Measurements from ENCODE around the gene TKFC.

The TKFC gene, protein sequence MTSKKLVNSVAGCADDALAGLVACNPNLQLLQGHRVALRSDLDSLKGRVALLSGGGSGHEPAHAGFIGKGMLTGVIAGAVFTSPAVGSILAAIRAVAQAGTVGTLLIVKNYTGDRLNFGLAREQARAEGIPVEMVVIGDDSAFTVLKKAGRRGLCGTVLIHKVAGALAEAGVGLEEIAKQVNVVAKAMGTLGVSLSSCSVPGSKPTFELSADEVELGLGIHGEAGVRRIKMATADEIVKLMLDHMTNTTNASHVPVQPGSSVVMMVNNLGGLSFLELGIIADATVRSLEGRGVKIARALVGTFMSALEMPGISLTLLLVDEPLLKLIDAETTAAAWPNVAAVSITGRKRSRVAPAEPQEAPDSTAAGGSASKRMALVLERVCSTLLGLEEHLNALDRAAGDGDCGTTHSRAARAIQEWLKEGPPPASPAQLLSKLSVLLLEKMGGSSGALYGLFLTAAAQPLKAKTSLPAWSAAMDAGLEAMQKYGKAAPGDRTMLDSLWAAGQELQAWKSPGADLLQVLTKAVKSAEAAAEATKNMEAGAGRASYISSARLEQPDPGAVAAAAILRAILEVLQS

DNA sequence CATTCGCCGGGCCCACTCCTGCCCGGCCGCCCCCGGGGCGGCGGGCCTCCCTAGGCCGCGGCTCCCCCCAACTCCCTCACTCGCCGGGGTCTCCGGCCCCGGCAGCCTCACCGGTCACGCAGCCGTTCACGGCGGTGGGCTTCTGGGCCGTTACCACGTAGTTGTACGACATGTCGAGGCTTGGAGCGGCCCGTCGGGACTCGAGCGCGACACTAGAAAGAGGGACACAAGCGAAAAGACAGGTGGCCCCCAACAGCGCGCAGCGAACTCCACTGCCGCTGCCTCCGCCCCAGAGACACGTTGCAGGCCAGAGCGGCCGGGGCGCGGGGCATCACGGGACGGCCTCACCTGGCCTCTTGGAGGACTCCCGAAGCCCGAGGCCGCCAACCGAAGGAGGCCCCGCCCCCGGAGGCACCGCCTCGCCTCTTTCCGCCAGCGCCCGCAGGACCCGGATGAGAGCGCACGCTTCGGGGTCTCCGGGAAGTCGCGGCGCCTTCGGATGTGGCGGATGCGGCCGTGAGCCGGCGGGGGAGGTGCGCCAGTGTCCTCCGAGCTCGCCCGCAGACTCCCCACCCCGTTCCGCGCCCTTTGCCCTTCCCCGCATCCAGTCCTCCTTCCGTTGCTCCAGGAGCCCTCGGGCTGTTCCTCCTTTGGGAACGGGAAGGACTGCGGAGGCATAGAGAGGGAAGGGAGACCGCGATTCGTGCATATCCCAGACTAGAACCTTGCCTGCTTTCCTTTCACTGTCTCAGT lies at the start of gene TKFC, which contains the start of gene DDB1:
Gene TKFC (plus strand): TSS at position 432 of the 753 bp plus-strand sequence. CDS start 1,501 bp downstream, outside the sequence.
Gene DDB1 (minus strand): TSS at position 309 of the 753 bp plus-strand sequence. CDS start 137 bp downstream, at position 172.
- H4K20me1 ChIP-seq (ENCODE audit: insufficient read depth, low read length, poor library complexity, severe bottlenecking), result peaks cover 46% of the 10 kb centered on the region
- H2AFZ ChIP-seq (ENCODE audit: low read length), result peak within 1 kb of the TSS; percentile 80
- peak within 1 kb of the TSS; percentile 97 for H3K9ac ChIP-seq (ENCODE audit: low read depth, low read length, poor library complexity, severe bottlenecking)
- peaks cover 14% of the 10 kb centered on the region; the same call in 1 of the 2 replicates for H3K36me3 ChIP-seq (ENCODE audit: insufficient read depth, low read length)
- no peaks in the 10 kb centered on the region for H3K9me2 ChIP-seq (replicated peaks; ENCODE audit: low read depth, low read length)
- no peaks in the 10 kb centered on the region for H3K9me3 ChIP-seq (ENCODE audit: insufficient read depth, low read depth, low read length)
- H3F3A ChIP-seq (ENCODE audit: low read depth), result no peaks in the 10 kb centered on the region
- peaks cover 65% of the 10 kb centered on the region for H3K4me1 ChIP-seq (ENCODE audit: insufficient read depth, low read length, poor library complexity, severe bottlenecking)
- H3K4me2 ChIP-seq (ENCODE audit: low read depth, low read length, poor library complexity, severe bottlenecking), result peak within 1 kb of the TSS; percentile 97
- peak within 1 kb of the TSS; percentile 90 for H3K4me3 ChIP-seq (ENCODE audit: low read length, poor library complexity, severe bottlenecking)
- TF ChIP-seq EZH2phosphoT487 (IDR thresholded peaks at IDR 0.05; ENCODE audit: borderline replicate concordance), result no peak
- TF ChIP-seq, protein P1, sequence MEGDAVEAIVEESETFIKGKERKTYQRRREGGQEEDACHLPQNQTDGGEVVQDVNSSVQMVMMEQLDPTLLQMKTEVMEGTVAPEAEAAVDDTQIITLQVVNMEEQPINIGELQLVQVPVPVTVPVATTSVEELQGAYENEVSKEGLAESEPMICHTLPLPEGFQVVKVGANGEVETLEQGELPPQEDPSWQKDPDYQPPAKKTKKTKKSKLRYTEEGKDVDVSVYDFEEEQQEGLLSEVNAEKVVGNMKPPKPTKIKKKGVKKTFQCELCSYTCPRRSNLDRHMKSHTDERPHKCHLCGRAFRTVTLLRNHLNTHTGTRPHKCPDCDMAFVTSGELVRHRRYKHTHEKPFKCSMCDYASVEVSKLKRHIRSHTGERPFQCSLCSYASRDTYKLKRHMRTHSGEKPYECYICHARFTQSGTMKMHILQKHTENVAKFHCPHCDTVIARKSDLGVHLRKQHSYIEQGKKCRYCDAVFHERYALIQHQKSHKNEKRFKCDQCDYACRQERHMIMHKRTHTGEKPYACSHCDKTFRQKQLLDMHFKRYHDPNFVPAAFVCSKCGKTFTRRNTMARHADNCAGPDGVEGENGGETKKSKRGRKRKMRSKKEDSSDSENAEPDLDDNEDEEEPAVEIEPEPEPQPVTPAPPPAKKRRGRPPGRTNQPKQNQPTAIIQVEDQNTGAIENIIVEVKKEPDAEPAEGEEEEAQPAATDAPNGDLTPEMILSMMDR (conservative IDR thresholded peaks at IDR 0.05; ENCODE audit: low read length), result no peak
- peaks cover 73% of the 10 kb centered on the region for H3K79me2 ChIP-seq (ENCODE audit: insufficient read depth, low read length)
- H3K27me3 ChIP-seq (ENCODE audit: insufficient read depth, low read length, poor library complexity, severe bottlenecking), result peaks cover 5% of the 10 kb centered on the region

DNA sequence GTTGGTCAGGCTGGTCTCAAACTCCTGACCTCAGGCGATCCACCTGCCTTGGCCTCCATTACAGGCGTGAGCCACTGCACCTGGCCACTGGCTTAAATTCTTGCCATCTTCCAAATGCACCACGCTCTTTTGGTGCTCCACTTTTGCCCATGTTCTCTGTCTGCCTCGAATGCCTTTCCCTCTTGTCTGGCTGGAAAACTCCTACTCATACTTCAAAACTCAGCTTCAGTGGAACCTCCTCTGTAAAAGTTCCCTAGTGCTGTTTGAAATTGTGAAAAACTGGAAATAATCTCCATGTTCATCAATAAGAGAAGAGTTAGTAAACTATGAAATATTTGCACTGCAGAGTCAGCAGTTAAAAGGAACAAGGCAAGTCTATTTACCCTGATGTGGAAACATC lies 49.4 kb upstream of the TKFC start:
- H2AFZ ChIP-seq (ENCODE audit: low read length), result no peak overlapping the region
- H3K9me2 ChIP-seq (replicated peaks; ENCODE audit: low read depth, low read length), result no peaks in the 10 kb centered on the region
- no peaks in the 10 kb centered on the region for H3F3A ChIP-seq (ENCODE audit: low read depth)
- TF ChIP-seq EZH2phosphoT487 (IDR thresholded peaks at IDR 0.05; ENCODE audit: borderline replicate concordance), result no peak
- TF ChIP-seq, protein P1 (conservative IDR thresholded peaks at IDR 0.05; ENCODE audit: low read length), result no peak
- H3K36me3 ChIP-seq (ENCODE audit: insufficient read depth, low read length), result no peaks in the 10 kb centered on the region
- no peaks in the 10 kb centered on the region for H4K20me1 ChIP-seq (ENCODE audit: insufficient read depth, low read length, poor library complexity, severe bottlenecking)
- H3K27me3 ChIP-seq (ENCODE audit: insufficient read depth, low read length, poor library complexity, severe bottlenecking), result no peaks in the 10 kb centered on the region
- H3K4me1 ChIP-seq (ENCODE audit: insufficient read depth, low read length, poor library complexity, severe bottlenecking), result no peaks in the 10 kb centered on the region
- H3K9me3 ChIP-seq (ENCODE audit: insufficient read depth, low read depth, low read length), result no peaks in the 10 kb centered on the region
- no peak overlapping the region for H3K4me2 ChIP-seq (ENCODE audit: low read depth, low read length, poor library complexity, severe bottlenecking)
- no peaks in the 10 kb centered on the region for H3K79me2 ChIP-seq (ENCODE audit: insufficient read depth, low read length)
- H3K4me3 ChIP-seq (ENCODE audit: low read length, poor library complexity, severe bottlenecking), result no peak overlapping the region
- H3K9ac ChIP-seq (ENCODE audit: low read depth, low read length, poor library complexity, severe bottlenecking), result no peak overlapping the region

DNA sequence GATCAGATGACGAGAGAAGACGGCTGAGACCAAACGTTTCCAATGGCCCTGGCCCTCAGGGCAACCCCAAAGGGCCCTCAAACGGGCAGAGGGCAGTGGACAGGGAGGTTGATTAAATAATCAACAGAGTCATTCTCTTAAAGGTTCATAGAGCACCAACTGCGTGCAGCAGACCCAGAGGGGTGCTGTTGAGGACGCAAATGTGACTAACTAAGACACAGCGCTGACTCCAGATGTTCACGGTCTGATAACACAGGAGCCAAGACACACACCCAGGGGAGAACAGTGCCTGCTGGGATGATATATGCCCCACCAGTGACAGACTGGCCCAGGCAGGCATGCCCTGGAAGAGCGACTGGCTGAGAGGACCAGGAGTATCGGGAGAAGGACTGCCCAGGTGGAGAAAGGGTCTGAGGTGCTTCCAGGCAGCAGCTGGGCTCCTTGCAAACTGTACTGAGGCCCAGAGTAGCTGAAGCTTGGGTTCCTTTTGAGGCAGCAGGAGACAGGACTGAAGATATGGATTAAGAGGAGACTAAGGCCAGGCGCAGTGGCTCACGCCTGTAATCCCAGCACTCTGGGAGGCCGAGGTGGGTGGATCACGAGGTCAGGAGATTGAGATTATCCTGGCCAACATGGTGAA lies 45.6 kb upstream of the TKFC start:
- no peaks in the 10 kb centered on the region for H3F3A ChIP-seq (ENCODE audit: low read depth)
- H3K4me1 ChIP-seq (ENCODE audit: insufficient read depth, low read length, poor library complexity, severe bottlenecking), result no peaks in the 10 kb centered on the region
- H3K9ac ChIP-seq (ENCODE audit: low read depth, low read length, poor library complexity, severe bottlenecking), result no peak overlapping the region
- no peaks in the 10 kb centered on the region for H3K27me3 ChIP-seq (ENCODE audit: insufficient read depth, low read length, poor library complexity, severe bottlenecking)
- no peak overlapping the region for H3K4me2 ChIP-seq (ENCODE audit: low read depth, low read length, poor library complexity, severe bottlenecking)
- H3K9me2 ChIP-seq (replicated peaks; ENCODE audit: low read depth, low read length), result no peaks in the 10 kb centered on the region
- TF ChIP-seq, protein P1 (conservative IDR thresholded peaks at IDR 0.05; ENCODE audit: low read length), result no peak
- TF ChIP-seq EZH2phosphoT487 (IDR thresholded peaks at IDR 0.05; ENCODE audit: borderline replicate concordance), result no peak
- no peaks in the 10 kb centered on the region for H4K20me1 ChIP-seq (ENCODE audit: insufficient read depth, low read length, poor library complexity, severe bottlenecking)
- no peaks in the 10 kb centered on the region for H3K9me3 ChIP-seq (ENCODE audit: insufficient read depth, low read depth, low read length)
- H3K4me3 ChIP-seq (ENCODE audit: low read length, poor library complexity, severe bottlenecking), result no peak overlapping the region
- no peak overlapping the region for H2AFZ ChIP-seq (ENCODE audit: low read length)
- H3K79me2 ChIP-seq (ENCODE audit: insufficient read depth, low read length), result no peaks in the 10 kb centered on the region
- H3K36me3 ChIP-seq (ENCODE audit: insufficient read depth, low read length), result no peaks in the 10 kb centered on the region

Measured in Loucy (cell line).